Stimulated activated CD8-positive, alpha-beta memory T cell treated with anti-CD3 and anti-CD28 coated beads, Interleukin-2, amount 100 ng/mL, for 1 hour (primary cell): ENCODE measurements around the gene BAK1.
A peak's percentile ranks its signal among the peaks of the same experiment; 100 is the strongest.
"Not testable (repeated sequence)": the region's sequence is repeated elsewhere in the genome, so short reads cannot be mapped to it uniquely, and the experiment has no call there.

Source experiments
- DNase-seq, 2 donors: peaks; one replicate each; pipeline ENCODE4 v3.0.0-alpha.2; 2020; ENCODE audit warnings: low read depth in 2 of 2

BAK1 gene

DNA sequence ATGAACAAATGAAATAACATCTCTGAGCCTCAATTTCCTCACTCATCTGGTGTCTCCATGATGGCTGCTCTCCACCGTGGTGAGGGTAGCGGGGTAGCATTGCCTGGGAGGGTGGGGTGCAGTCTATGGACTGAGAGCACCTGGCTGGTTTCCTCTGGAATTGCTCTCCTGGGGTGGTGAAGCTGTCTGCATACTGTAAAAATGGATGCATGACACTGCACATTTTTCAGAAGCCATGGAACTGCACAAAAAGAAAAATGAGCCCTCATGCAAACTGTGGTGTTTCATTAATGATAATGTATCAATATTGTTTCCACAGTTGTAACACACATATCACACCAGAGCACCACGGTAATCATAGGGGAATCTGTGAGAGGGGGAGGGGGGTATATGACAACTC lies 28.9 kb upstream of the BAK1 start:
- no peak for DNase-seq

DNA sequence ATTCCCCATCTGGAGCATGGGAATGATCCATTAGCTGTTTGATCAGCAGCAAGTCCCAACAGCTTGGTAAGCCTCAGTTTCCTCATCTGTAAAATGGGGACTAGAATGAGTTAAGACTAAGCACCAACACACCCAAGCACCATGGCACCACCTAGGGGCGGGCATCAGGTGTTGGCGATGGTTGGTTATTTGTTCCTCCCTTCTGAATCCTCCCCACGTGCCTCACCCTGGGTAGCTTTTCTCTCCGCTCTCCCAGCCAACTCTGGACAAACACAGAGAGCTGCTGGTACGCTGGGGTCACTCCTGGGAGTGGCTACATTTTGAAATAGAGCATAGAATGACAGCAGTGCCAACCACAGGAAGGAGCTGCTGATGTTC lies 27.7 kb upstream of the BAK1 start:
- DNase-seq, result no peak

DNA sequence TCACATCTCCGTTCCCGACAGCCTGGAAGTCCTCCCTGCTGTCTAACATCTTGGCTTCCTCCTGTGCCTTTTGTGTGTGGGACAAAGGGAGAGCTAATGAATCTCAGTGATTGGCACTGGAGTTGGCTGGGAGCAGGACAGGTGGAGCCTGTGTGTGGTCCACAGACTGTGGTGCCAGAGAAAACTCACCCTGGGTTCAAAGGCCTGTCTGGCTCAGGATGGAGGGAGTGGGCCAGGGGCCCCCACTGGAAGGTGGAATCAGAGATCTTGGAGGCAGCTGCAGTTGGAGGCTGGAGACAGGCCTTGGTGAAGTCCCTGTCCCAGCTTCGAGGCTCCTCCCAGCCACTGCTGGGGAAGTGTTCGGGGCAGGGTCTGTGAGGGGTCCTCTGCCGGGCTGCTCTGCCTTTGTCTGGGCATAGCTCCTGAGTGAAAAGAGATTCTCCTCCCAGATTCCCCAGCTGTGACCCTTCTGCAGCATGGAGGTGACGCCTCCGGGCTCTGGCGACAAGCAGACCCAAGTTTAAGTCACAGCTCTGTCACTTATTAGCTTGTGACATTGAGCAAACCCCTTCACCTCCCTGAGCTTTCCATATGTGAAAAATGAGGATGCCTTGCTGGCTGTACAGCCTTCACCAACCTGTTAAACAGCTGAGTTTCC lies 27.2 kb upstream of the BAK1 start:
- no peak for DNase-seq

DNA sequence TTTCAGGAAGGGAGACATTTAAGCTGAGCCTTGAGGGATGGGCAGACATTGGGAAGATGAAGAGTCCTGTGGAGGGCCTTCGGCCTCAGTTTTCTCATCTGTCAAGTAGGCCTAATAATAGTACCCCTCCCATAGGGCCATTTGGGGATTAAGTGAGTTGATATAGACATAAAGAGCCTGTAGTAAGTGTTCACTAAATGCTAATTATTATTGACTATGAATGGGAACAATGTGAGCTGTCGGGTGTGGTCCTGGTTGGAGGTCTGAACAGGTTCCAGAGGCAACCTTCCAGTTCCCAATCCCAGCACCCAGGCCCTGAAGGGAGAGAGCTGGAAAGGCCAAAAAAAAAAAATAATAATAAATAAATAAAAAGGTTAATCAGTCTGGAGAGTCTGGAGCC lies 26.6 kb upstream of the BAK1 start:
- DNase-seq, result no peak

DNA sequence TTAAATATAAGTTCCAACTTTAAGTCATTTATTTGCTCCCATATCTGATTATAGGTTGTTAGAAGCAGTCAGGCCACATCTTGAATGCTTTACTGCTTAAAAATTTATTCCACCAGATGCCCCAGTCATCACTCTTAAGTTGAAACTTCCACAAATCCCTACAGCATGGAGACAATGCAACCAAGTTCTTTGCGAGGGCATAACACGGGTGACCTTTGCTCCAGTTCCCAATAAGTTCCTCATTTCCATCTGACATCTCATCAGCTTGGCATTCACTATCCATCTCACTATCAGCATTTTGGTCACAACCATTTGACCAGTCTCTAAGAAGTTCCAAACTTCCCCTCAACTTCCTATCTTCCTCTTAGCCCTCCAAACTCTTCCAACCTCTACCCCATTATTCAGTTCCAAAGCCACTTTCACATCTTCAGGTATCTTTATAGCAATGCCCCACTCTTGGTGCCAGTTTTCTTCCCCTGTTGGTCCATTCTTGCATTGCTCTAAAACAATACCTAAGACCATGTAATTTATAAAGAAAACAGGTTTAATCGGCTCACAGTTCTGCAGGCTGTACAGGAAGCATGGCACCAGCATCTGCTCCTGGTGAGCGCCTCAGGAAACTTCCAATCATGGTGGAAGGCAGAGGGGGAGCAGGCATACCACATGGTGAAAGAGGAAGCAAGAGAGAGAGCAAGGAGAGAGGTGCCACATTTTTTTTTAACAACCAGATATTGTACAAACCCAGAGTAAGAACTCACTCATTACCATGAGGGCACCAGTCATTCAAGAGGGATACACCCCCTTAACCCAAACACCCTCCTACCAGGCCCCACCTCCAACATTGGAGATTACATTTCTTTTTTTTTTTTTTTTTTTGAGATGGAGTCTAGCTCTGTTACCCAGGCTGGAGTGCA lies 25.1 kb upstream of the BAK1 start:
- DNase-seq, result no peak

DNA sequence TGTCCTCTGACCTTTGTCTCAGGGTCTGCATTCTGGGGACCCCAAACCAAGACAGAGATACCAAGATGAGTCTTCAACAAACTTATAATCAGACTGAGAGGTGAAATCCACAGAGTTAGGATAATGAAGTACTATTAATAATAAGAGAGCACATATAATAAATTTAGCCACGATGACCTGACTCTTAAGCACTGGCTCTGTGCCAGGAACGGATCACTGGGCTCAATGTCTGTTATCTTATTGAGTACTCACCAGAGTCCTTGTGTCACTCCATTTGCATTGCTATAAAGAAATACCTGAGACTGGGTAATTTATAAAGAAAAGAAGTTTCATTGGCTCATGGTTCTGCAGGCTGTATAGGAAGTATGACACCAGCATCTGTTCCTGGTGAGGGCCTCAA lies 22.1 kb upstream of the BAK1 start:
- DNase-seq, result no peak

DNA sequence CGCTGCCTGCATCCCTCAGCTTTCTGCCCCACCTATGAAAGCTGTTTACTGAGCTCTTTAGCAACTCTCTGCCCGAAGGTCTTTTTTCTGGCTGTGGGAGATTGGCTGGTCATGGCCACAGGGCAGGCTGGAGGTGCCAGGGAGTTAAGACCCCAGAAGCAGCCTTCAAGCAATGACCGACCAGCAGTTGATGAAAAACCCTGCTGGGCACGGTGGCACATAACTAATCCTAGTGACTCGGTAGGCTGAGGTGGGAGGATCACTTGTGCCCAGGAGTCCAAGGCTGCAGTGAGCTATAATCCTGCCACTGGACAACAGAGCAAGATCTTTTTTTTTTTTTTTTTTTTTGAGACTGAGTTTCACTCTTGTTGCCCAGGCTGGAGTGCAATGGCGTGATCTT lies 20.7 kb upstream of the BAK1 start:
- no peak for DNase-seq

DNA sequence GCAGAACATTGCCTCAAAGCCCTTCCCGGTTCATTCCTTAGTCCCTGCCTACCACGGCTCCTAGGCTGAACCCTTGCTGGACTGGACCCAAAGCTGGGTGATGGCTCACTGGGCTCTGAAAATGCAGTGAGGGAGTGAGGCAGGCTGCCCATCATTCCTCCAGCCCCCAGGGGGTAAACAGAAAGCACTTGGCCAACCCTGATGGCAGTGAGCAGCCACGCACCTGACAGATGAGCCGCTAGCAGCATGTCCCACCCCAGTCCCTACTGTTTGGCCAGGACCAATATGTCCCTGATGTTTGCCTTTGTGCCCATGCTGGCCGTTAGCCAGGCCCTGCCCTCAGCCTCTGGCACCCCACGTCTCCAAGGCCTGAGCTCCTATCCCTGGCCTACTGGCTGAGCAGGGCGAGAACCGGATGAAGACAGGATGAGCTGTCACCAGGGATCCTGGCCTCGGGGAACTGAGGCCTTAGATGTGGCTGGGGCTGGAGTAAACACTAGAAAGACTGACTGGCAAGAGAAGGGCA lies 19.4 kb upstream of the BAK1 start:
- DNase-seq, result no peak

DNA sequence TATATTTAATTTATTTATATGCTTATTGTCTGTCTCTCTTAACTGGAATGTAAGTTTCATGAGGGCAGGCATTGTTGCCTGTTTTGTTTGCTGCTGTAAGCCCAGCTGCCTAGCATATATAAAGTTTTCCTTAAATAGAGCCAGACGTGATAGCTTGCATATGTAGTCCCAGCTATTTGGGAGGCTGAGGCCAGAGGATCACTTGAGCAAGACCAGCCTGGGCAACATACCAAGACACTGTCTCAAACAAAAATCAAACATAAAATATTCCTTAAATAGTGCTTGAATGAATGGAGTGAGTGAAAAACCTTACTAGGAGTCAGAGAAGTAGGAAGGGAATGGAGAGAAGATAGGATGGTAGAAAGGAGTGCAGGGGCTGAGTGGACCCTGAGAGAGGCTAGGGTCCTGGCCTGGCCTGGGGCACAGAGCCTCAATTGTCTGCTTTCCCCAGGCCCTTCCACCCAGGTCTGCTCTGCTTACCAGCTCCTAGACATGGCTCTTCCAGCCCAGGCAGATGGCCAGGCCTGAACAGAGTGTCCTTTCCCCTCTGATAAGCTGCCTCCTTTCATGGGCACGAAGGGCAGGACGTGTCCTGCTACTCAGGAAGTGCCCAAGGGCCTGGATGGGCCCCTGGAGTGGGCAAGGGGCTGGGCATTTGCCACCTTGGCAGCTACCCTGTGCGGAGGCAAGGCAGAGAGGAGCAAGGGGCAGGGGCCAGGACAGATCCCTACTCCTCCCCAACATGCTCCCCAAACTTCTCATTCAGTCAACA lies 17.7 kb upstream of the BAK1 start:
- no peak for DNase-seq

DNA sequence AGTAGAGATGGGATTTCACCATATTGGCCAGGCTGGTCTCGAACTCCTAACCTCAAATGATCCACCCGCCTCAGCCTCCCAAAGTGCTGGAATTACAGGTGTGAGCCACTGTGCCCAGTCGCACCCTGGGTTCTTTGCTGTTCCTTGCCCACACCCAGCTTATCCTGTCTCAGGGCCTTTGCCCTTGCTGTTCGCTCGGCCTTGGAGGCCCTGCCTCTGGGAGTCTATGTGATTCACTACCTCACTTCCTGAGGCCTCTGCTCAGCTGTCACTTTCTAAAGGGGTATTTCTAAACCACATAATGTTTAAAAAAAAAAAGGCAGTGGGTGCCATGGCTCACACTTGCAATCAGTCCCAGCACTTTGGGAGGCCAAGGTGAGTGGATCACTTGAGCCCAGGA lies 16.8 kb upstream of the BAK1 start:
- DNase-seq, result not testable (repeated sequence)

DNA sequence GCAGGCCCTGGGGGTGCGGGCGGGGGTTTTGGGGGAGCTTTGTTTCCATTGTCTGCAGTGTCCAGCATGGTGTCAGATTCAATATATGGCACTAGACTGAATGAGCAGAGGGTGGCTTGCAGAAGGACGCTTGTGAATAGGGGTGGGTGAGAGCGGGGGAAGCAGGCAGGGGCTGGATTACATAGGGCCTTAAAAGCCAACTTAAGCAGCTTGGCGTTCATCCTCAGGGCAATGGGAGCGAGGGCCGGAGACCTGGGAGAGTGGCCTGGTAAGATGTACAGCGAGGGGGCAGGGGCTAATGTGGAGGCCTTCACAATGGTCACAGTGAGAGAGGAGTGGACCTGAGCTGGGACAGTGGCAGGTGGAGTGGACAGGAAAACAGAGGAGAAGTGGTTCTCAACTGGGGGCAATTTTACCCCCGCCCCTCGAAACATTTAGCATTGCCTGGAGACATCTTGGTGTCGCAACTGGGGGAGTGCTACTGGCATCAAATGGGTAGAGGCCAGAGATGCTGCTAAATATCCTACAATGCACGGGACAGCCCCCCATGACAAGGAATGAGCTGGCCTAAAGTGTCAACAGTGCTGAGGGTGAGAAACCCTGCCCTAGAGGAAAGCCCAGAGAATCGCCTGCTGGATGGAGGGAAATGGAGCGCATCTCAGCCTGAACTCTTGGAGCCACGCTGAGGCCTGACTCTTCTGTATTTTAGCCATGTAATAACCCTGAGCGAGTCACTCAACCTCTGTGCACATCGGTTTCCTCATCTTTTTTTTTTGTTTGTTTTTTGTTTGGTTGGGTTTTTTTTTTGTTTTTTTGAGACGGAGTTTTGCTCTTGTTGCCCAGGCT lies 15.1 kb upstream of the BAK1 start:
- DNase-seq, result no peak

DNA sequence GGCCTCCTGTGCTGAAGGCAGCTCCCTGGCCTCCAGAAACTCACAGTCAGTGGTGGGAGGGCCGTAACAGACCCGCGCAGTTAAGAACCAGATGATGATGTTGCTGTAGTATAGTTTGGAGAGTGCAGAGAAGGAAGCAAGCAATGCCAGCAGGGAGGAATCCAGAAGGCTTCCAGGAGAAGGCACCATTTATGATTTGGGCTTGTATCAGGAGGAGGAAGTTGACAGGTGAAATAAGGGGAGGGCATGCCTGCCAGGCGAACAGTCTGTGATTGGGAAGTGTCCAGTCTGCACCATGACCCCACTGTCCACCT lies 13.3 kb upstream of the BAK1 start:
- DNase-seq, result no peak

DNA sequence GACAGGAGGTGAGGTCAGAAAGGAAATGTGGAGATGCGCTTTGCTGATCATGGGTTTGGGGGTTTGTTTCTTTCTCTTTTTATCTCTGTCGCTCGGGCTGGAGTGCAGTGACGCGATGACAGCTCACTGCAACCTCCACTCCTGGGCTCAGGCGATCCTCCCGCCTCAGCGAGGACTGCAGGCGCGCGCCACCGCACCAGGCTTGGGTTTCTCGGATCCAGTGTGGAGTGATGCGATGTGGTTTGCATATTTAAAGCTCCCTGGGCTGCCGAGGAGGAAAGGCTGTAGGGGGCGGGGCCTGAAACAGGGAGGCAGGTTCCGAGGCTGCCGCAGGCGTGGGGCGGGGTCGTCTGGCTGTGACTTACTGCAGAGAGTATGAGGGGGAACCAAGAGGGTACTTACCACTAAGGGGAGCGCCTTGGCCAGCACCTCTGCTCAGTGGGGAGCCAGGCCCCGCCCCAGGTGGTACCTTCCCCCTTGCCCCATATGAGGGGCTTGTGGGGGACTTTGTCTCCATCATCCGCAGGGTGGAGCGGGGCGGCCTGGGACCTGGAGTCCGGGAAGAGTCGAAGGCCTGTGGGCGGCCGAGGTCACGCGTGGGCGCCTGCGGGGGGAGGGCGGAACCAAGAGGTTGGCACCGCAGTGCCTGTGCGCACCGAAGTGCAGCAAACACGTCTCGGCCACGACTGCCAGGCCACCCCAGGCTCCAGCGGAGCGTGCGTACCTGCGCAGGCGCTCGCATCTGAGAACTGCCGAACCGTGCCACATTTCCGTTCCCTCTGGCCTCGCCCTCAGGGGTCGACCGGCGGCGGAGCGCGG lies 12.7 kb upstream of the BAK1 start:
- DNase-seq, result peak in 1 of 2 donors; percentile 14

DNA sequence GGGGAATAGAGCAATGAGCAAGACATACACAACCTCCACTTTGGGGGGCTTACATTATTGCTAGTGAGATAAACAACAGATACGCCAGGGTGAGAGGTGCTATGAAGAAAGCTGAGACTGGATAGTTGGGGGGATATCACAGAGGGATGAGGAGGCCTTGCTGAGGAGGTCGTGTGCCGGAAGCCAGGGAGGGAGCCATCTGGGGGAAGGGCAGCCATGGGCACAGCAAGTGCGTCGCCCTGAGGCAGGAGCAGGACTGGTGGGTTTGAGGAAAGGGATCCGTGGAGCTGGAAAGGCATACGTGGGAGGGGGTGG lies 12.2 kb upstream of the BAK1 start:
- DNase-seq, result no peak

DNA sequence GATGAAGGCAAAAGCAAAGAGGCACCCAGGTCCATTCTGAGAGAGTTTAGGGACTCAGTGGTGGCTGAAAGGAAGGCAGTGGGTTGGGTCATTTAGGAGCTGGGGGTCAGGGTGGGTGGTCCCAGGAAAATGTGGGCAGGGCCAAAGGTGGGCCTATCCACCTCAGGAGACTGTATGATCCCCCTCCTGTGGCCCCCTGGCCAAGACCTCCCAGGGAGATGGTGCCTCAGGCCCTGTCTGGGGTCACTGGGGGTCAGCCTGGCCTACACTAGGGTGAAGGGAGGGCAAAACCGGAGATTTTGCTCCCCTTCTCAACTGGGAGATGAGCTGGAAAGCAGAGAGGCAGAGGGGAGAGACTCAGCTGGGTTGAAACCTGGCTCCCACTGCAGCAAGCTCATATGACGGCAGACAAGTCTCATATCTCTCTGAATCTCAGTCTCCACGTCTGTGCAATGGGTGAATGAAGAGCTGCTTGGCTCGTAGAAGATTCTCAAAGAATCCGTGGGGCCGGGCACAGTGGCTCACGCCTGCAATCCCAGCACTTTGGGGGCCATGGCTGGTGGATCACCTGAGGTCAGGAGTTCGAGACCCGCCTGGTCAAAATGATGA lies 11.5 kb upstream of the BAK1 start:
- no peak for DNase-seq

DNA sequence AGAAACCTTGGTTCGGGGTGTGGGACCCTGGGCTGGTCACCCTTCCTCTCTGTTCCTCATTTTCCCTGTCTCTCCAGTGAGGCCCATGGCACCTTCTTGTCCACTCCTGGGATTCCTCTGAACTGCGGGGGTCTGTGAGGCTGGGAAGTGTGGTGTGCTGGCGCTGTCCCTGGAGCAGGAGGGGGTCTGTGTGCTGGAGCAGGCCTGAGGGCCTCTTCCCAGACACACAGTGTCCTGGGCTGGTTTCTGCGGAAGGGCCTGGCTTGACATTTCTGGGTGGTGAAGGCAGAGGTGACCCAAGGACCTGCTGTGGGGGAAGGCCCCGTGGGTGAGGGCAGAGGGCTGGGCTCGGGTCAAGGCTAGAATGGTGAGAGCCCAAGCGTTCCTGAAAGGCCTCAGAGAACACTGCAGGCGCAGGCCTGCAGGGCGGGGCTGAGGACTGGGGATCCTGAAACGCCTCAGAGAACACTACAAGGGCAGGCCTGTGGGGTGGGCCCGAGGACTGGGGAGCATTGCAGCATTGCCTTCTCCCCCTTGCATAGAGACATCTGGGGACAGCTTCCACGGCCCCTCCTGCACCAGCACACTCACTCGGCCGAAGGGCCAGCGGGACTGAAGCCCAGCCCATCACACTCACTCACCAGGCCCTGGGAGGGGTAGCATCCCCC lies 10.6 kb upstream of the BAK1 start:
- no peak for DNase-seq

DNA sequence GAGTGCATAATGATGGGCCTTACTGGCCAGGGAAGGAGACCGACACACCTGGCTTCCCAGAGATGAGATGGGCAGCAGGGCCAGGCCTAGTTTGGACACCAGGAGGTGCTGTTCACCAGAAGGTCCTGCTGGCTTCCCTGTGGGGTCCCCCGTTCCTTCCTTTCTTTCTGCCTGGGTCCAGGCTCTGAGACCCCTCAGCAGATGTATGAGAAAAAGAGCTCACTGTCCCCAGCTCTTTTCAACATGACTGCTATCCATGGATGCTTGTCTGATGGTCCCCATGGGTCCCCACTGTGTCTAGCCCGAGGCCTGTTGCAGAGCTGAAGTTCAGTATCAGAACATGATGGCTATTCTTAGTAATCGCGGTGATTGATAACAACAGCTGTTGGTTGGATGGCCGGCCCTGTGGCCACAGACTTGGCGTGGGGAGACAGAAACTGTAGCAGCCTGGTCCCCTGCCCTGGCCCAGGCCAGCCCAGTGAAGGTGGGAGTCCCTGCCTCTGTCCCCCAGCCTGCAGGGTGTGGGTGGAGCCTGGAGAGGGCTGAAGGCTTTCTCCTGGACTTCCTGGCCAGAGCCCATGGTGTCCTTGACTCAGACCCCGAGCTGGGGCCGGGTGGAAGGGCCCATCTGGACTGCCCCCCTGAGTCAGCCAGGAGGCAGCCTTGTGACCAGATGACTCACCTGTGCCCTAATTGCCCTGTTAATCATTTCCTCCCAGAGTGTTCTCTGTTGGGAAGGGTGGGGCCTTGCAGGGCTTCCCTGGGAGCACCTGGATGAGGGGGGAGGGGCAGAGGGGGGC lies 9.9 kb upstream of the BAK1 start:
- DNase-seq, result no peak

DNA sequence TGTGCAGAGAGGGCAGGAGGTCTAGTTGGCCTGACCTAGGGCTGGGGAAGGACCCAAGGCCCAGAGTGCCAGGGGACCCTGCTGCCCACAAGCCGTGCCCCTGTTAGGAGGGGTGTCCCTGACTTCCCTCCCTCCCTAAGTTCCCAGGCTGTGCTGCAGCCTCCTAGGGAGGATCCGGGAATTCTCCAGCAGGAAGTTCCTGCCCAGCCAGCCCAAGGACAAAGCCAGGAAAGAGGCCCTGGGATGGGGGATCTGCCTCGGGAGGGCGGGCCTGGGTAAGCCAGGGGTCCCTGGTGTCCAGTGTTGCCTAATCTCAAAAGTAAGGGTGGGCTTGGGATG lies 9.3 kb upstream of the BAK1 start:
- DNase-seq, result no peak

DNA sequence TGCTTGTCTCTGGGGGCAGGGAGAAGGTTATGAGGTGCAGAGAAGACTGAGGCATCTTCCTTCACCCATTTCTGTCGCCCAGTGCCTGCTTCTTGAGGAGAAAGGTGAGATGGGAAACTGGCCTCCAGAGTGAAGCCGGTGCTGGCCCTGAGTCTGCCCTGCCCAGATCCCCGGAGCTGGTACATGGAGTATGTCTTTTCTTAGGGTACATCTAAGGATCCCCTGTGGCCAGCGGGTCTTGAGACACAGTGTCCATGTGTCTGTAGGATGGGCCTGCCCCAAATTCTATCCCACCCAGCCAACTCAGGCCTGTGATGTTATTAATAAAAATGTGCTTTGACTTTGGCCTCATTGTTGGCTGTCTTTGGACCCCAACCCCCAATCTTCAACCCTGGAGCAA lies 8.8 kb upstream of the BAK1 start:
- no peak for DNase-seq
